ENCODE data around the gene SLC25A12.

SLC25A12 gene

GRCh38 chr2:171841996-171842395 is 52.0 kb downstream of the SLC25A12 start:
- no peak overlapping the region for H3K9ac ChIP-seq (ENCODE audit: insufficient read length, low read depth)
- H3K4me3 ChIP-seq (ENCODE audit: insufficient read length, low read depth) = no peak overlapping the region
- H3K9me3 ChIP-seq (ENCODE audit: insufficient read depth, low read length) = no peaks in the 10 kb centered on the region
- H3K36me3 ChIP-seq (ENCODE audit: insufficient read depth, insufficient read length, low read length) = peaks cover 1% of the 10 kb centered on the region
- TF ChIP-seq SUZ12 (IDR thresholded peaks at IDR 0.05; ENCODE audit: extremely low read depth, insufficient read depth, insufficient read length) = no peak
- TF ChIP-seq YY1 (IDR thresholded peaks at IDR 0.05; ENCODE audit: insufficient read depth, insufficient read length) = no peak
- no peak for TF ChIP-seq ZNF274 (IDR thresholded peaks at IDR 0.05; ENCODE audit: low read depth, low read length)
- H3K4me1 ChIP-seq (ENCODE audit: insufficient read depth, insufficient read length) = no peaks in the 10 kb centered on the region
- no peaks in the 10 kb centered on the region for H3K27me3 ChIP-seq (ENCODE audit: insufficient read depth, insufficient read length)
- DNase-seq (ENCODE audit: low read depth, low spot score) = no peak

GRCh38 chr2:171837736-171838135 is 56.3 kb downstream of the SLC25A12 start:
- no peak overlapping the region for H3K9ac ChIP-seq (ENCODE audit: insufficient read length, low read depth)
- DNase-seq (ENCODE audit: low read depth, low spot score) = no peak
- H3K4me3 ChIP-seq (ENCODE audit: insufficient read length, low read depth) = no peak overlapping the region
- H3K9me3 ChIP-seq (ENCODE audit: insufficient read depth, low read length) = peaks cover 20% of the 10 kb centered on the region
- H3K4me1 ChIP-seq (ENCODE audit: insufficient read depth, insufficient read length) = no peaks in the 10 kb centered on the region
- no peaks in the 10 kb centered on the region for H3K27me3 ChIP-seq (ENCODE audit: insufficient read depth, insufficient read length)
- no peak for TF ChIP-seq ZNF274 (IDR thresholded peaks at IDR 0.05; ENCODE audit: low read depth, low read length)
- no peak for TF ChIP-seq SUZ12 (IDR thresholded peaks at IDR 0.05; ENCODE audit: extremely low read depth, insufficient read depth, insufficient read length)
- TF ChIP-seq YY1 (IDR thresholded peaks at IDR 0.05; ENCODE audit: insufficient read depth, insufficient read length) = no peak
- H3K36me3 ChIP-seq (ENCODE audit: insufficient read depth, insufficient read length, low read length) = peaks cover 34% of the 10 kb centered on the region

- DNase-seq (ENCODE audit: low read depth, low spot score) = no peak
- Histone ChIP-seq H3K9ac (ENCODE audit: insufficient read length, low read depth) (no peak overlapping the region), H3K4me3 (ENCODE audit: insufficient read length, low read depth) (no peak overlapping the region), H3K4me1 (ENCODE audit: insufficient read depth, insufficient read length) (no peaks in the 10 kb centered on the region), H3K9me3 (ENCODE audit: insufficient read depth, low read length) (peaks cover 34% of the 10 kb centered on the region), H3K36me3 (ENCODE audit: insufficient read depth, insufficient read length, low read length) (peaks cover 44% of the 10 kb centered on the region), H3K27me3 (ENCODE audit: insufficient read depth, insufficient read length) (no peaks in the 10 kb centered on the region)
- TF ChIP-seq YY1 (IDR thresholded peaks at IDR 0.05; ENCODE audit: insufficient read depth, insufficient read length) (no peak), ZNF274 (IDR thresholded peaks at IDR 0.05; ENCODE audit: low read depth, low read length) (no peak), SUZ12 (IDR thresholded peaks at IDR 0.05; ENCODE audit: extremely low read depth, insufficient read depth, insufficient read length) (no peak)
These were observed 57.7 kb downstream of the SLC25A12 start for GRCh38 chr2:171836146-171836910.

GRCh38 chr2:171835386-171835785 is 58.7 kb downstream of the SLC25A12 start:
- no peak for TF ChIP-seq YY1 (IDR thresholded peaks at IDR 0.05; ENCODE audit: insufficient read depth, insufficient read length)
- TF ChIP-seq ZNF274 (IDR thresholded peaks at IDR 0.05; ENCODE audit: low read depth, low read length) = no peak
- TF ChIP-seq SUZ12 (IDR thresholded peaks at IDR 0.05; ENCODE audit: extremely low read depth, insufficient read depth, insufficient read length) = no peak
- peaks cover 43% of the 10 kb centered on the region for H3K9me3 ChIP-seq (ENCODE audit: insufficient read depth, low read length)
- no peak overlapping the region for H3K4me3 ChIP-seq (ENCODE audit: insufficient read length, low read depth)
- DNase-seq (ENCODE audit: low read depth, low spot score) = no peak
- H3K27me3 ChIP-seq (ENCODE audit: insufficient read depth, insufficient read length) = no peaks in the 10 kb centered on the region
- no peaks in the 10 kb centered on the region for H3K4me1 ChIP-seq (ENCODE audit: insufficient read depth, insufficient read length)
- H3K9ac ChIP-seq (ENCODE audit: insufficient read length, low read depth) = no peak overlapping the region
- peaks cover 48% of the 10 kb centered on the region for H3K36me3 ChIP-seq (ENCODE audit: insufficient read depth, insufficient read length, low read length)

- Histone ChIP-seq H3K4me1 (ENCODE audit: insufficient read depth, insufficient read length) (no peaks in the 10 kb centered on the region), H3K9me3 (ENCODE audit: insufficient read depth, low read length) (peaks cover 54% of the 10 kb centered on the region), H3K27me3 (ENCODE audit: insufficient read depth, insufficient read length) (no peaks in the 10 kb centered on the region), H3K4me3 (ENCODE audit: insufficient read length, low read depth) (no peak overlapping the region), H3K9ac (ENCODE audit: insufficient read length, low read depth) (no peak overlapping the region), H3K36me3 (ENCODE audit: insufficient read depth, insufficient read length, low read length) (peaks cover 51% of the 10 kb centered on the region)
- DNase-seq (ENCODE audit: low read depth, low spot score) = no peak
- no peak for TF ChIP-seq YY1 (IDR thresholded peaks at IDR 0.05; ENCODE audit: insufficient read depth, insufficient read length)
- TF ChIP-seq SUZ12 (IDR thresholded peaks at IDR 0.05; ENCODE audit: extremely low read depth, insufficient read depth, insufficient read length) = no peak
- no peak for TF ChIP-seq ZNF274 (IDR thresholded peaks at IDR 0.05; ENCODE audit: low read depth, low read length)
These were observed 59.8 kb downstream of the SLC25A12 start for GRCh38 chr2:171834286-171834685.

GRCh38 chr2:171832489-171832888 is 61.6 kb downstream of the SLC25A12 start:
- H3K4me3 ChIP-seq (ENCODE audit: insufficient read length, low read depth) = no peak overlapping the region
- H3K9ac ChIP-seq (ENCODE audit: insufficient read length, low read depth) = no peak overlapping the region
- TF ChIP-seq ZNF274 (IDR thresholded peaks at IDR 0.05; ENCODE audit: low read depth, low read length) (no peak), SUZ12 (IDR thresholded peaks at IDR 0.05; ENCODE audit: extremely low read depth, insufficient read depth, insufficient read length) (no peak)
- peaks cover 51% of the 10 kb centered on the region for H3K36me3 ChIP-seq (ENCODE audit: insufficient read depth, insufficient read length, low read length)
- H3K27me3 ChIP-seq (ENCODE audit: insufficient read depth, insufficient read length) = no peaks in the 10 kb centered on the region
- H3K4me1 ChIP-seq (ENCODE audit: insufficient read depth, insufficient read length) = no peaks in the 10 kb centered on the region
- DNase-seq (ENCODE audit: low read depth, low spot score) = no peak
- peaks cover 67% of the 10 kb centered on the region for H3K9me3 ChIP-seq (ENCODE audit: insufficient read depth, low read length)

- TF ChIP-seq SUZ12 (IDR thresholded peaks at IDR 0.05; ENCODE audit: extremely low read depth, insufficient read depth, insufficient read length) (no peak), ZNF274 (IDR thresholded peaks at IDR 0.05; ENCODE audit: low read depth, low read length) (no peak), YY1 (IDR thresholded peaks at IDR 0.05; ENCODE audit: insufficient read depth, insufficient read length) (no peak)
- Histone ChIP-seq H3K27me3 (ENCODE audit: insufficient read depth, insufficient read length) (no peaks in the 10 kb centered on the region), H3K4me1 (ENCODE audit: insufficient read depth, insufficient read length) (no peaks in the 10 kb centered on the region), H3K4me3 (ENCODE audit: insufficient read length, low read depth) (no peak overlapping the region), H3K9me3 (ENCODE audit: insufficient read depth, low read length) (peaks cover 67% of the 10 kb centered on the region), H3K36me3 (ENCODE audit: insufficient read depth, insufficient read length, low read length) (peaks cover 39% of the 10 kb centered on the region), H3K9ac (ENCODE audit: insufficient read length, low read depth) (no peak overlapping the region)
- no peak for DNase-seq (ENCODE audit: low read depth, low spot score)
These were observed 64.0 kb downstream of the SLC25A12 start for GRCh38 chr2:171830039-171830438.
